ENCODE results near the gene ATOSA.

Gene ATOSA, protein sequence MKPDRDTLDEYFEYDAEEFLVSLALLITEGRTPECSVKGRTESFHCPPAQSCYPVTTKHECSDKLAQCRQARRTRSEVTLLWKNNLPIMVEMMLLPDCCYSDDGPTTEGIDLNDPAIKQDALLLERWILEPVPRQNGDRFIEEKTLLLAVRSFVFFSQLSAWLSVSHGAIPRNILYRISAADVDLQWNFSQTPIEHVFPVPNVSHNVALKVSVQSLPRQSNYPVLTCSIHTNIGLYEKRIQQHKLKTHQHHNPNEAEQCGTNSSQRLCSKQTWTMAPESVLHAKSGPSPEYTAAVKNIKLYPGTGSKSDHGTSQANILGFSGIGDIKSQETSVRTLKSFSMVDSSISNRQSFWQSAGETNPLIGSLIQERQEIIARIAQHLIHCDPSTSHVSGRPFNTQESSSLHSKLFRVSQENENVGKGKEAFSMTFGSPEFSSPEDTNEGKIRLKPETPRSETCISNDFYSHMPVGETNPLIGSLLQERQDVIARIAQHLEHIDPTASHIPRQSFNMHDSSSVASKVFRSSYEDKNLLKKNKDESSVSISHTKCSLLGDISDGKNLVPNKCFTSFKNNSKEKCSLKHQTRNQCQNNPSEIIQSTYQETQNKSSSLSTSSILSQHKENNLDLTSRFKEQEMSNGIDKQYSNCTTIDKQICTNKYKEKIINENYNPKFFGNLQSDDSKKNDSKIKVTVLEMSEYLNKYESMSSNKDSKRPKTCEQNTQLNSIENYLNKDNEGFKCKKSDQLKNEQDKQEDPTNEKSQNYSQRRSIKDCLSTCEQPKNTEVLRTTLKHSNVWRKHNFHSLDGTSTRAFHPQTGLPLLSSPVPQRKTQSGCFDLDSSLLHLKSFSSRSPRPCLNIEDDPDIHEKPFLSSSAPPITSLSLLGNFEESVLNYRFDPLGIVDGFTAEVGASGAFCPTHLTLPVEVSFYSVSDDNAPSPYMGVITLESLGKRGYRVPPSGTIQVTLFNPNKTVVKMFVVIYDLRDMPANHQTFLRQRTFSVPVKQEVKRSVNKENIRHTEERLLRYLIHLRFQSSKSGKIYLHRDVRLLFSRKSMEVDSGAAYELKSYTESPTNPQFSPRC

DNA sequence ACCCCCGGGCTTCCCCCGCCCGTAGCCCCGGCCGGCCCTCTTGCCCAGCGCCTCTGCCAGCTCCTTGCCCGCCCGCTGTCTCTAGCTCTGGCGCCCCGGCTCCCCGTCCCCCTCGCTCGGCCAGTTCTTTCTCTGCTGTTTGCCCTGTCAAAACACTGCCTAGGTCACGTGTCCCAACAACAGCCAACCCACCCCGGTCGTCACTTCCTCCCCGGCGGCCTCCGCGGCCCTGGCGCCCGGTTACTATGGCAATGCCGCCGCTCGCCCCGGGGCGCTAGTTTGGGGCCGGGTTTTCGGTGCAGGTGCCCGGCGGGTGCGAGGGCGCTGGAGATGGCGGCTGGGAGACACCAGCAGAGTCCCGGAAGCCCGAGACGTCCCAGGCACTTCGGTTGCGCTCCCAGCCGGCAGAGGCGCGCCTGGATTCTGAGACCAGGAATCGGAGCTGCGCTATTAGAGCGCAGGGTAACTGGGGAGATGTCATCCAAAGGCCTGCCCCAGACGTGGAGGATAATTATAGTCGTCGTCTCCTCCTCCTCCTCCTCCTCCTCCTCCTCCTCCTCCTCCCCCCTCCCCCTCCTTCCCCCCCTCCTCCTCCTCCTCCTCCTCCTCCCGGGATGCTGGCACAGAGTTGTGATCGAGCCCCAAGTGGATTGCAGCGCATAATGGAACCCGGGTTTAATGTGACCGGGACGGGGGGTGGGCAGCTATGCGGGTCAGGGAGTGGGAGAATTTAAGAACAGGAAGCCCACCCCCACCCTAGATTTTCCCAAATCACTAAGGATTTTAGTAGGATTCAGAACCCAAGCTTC is at the start of gene ATOSA:
Gene ATOSA (minus strand): TSS at position 157 of the 809 bp plus-strand sequence. CDS start 1,367 bp downstream, outside the sequence.
- DNase-seq (ENCODE audit: low read depth): peak; percentile 86

DNA sequence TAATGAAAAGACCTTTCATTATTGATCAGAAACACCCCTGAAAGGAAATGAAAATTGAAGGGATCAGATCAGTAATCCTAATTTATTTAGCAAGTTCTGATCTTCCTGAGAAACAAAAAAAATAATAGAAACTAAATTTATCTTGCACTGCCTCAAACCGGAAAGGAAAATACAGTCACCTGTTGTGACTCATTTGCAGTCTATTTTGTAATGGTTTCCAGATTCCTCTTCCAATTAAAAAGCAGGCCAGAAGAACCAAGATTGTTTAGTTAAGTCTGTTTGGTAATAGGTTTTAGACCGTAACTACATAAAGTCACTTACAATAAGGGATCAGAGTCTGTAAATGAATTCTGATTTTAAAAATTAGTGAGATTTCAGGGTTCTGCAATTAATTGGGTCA is 49.7 kb upstream of the ATOSA start:
- DNase-seq (ENCODE audit: low read depth): no peak

DNA sequence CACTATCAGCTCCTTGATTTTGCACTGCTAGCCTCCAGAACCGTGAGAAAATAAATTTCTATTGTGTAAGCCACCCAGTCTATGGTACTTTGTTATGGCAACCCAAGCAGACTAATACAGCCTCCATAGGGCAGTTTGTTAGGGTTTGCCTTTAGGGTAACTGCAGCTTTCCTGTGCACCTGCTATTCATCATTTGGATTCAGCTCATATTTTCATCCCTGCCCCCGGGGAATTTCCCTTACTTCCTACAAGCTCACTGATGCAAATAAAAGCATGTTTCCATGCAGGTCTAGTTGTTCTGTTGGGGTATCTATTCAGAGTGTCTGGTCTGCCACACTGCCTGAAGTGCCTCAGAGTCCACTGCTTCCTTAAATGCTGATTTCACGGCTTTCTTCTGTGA is 48.6 kb upstream of the ATOSA start:
- DNase-seq (ENCODE audit: low read depth): no peak

DNA sequence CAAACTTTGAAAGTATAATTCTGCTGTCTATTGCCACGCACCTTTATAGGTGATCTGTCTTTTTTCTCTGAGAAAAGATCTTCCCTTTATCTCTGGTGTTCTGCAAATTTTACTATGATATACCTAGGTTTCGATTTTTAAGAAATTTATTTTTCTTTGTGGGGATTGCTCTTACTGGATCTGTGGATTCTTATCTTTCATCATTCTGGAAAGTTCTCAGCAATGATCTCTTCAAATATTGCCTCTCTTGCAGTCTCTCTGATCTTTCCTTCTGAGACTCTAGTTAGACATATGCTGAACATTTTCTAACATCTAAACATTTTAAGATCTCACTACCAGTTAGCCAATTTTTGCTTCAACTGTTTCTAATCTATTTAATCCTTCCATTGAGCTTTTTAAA is 47.0 kb upstream of the ATOSA start:
- DNase-seq (ENCODE audit: low read depth): no peak

DNA sequence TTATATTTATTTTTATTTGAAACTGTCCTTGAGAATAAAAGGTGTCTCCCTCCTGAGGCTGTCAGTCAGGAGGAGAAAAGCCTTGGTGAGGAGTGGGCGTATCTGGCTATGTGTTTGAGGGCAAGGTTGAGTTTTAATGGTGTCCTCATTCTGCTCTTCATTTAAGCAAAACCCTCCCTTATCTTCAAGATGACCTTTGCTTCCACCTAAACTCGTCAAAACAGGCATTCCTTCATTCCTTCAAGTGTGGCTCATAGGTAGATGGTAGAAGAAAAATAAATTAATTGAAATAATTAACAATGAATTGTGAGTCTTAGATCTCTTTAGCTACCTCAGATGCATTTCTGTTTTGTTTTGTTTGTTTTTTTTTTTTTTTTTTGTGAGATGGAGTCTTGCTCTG is 39.4 kb upstream of the ATOSA start:
- no peak for DNase-seq (ENCODE audit: low read depth)

DNA sequence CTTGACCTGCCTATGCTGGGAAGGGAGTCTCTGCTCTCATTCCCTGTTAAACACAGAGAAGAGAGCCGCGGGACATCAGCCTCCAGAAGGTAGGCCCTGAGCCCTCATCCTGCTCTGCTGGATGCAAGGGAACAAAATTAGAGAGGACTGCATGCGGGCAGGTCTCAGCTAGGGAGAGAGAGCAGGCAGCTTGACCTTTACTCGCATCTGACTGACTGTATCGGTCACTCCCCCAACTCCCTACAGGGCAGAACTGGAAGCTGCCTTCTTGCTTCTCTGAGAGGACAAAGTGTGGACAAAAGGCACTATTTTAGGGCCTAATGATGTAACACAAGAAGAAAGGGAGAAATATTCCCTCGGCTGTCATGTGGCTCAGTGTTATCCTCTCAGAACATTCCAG is 38.7 kb upstream of the ATOSA start:
- DNase-seq (ENCODE audit: low read depth): no peak

DNA sequence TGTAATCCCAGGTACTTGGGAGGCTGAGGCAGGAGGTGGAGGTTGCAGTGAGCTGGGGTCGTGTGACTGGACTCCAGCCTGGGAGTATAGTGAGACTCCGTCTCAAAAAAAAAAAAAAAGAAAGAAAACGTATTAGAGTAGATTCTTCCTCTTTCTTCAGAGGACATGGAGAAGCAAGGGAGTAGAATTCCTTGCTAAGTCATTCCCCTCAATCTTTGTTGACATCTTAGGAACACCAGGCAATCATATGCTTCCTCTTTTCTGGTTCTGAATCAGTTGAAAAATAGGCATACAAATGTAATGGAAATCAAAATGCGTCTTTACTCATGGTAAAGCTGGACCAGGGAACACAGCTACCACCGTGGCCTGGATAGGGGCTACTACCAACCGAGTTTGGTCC is 38.3 kb upstream of the ATOSA start:
- no peak for DNase-seq (ENCODE audit: low read depth)

DNA sequence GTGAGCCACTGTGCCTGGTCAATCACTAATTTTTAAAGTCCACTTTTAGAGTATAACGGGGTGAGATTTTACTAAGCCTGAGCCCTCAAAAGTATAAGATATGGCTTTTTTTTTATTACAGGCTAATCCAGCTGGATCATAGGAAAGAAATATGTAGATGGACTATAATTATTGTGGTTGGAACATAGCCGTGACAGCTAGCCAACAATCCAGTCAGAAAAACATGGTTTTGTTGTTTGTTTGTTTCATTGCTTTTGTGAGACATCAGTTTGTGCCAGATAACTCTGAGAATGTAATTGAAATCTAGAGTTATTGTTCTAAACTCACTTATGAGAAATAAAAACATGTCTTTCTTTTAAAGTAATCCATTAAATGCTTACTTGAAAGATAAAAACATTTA is 37.3 kb upstream of the ATOSA start:
- no peak for DNase-seq (ENCODE audit: low read depth)

DNA sequence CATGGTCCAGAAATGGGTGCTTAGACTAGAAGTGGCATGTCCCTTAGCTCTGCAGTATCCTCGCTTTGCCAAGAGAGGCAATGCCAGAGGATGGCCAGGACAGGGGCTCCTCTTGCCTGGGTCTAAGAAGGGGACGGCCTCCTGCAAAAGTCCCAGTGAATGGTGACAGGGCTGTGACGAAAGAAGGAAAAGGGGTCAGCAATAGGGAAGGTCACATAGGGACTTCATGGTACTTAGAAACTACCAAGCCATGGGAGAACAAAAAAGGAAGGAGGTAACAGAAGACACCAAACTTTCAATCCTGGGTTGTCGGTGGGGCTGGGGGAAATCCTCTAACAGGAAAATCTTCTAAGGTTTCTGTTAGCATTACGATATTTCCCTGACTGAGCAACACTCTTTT is 36.2 kb upstream of the ATOSA start:
- DNase-seq (ENCODE audit: low read depth): no peak

DNA sequence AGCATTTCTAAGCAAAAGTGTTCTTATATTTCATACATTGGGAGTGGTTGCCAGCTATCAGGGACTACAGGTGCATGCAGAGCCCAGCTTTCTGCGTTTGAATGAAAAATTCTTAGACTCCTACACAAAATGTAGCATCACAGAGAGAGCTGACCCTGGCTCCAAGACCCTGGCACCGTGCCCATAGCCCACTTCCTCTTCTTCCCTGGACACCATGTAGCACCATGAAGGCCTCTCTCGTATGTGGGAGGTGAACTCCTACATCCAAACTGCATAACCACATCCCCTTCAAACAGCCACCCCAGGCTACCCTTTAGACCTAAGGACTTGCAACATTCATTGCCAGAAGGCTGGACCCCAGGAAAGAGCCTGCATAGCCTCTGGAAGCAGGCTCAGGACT is 35.8 kb upstream of the ATOSA start:
- no peak for DNase-seq (ENCODE audit: low read depth)

DNA sequence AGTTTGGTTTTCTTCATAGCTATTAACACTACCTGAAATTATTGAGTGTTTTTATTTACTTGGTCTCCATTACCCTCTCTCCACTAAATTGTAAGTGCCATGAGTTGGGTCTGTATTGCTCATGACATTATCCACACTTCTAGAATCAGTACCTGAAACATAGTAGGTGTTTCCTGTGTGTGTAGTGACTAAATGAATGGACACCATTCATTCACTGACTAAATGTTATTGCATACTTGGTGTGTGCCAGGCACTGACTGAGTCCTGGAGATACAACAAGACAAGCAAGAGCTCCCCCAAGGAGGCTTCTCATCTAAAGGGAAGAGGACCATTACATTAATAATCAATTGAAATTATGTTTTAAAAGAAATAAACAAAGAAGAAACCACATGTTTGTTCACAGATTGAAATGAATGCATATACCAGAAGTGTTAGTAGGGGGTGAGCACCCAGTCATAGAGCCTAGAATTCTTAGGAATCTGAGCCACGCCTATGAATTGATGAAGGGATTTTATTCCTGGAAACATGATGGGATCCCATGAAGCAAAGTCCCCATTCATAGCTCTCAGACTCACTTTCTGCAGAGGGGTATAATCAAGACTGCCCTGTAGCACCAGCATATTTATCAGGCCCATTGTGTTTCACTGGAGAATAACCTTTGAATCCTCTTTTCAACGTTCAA is 31.7 kb upstream of the ATOSA start:
- DNase-seq (ENCODE audit: low read depth): no peak

DNA sequence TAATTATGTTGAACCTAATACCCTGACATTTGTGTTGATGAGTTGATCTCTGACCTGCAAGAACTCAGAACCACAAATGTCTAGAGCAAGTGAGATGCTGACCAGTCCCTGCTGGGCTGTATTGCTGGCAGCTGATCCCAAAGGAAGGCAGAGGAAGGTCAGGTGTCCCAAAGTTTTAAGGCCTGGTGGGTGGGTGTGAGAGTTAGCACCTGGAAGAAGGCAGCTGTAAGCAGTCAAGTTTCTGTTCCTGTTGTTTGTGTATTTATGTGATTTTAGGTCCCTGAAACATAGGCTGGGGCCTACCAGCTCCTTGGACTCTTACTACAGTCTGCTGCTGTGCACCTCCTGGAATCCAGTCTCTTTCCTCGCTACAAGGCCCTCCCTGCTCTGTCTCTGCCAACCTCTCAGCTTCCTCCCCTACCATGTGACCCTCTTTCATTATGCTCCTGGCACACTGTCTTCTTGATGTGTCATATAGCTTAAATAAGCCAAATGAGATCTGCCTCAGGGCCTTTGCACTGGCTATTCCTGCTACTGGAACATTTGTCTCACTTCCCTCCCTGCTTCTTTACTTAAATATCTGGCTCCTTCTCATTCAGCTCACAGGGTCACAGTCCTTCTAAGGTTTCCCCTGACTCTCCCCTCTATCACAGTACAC is 31.0 kb upstream of the ATOSA start:
- DNase-seq (ENCODE audit: low read depth): no peak

DNA sequence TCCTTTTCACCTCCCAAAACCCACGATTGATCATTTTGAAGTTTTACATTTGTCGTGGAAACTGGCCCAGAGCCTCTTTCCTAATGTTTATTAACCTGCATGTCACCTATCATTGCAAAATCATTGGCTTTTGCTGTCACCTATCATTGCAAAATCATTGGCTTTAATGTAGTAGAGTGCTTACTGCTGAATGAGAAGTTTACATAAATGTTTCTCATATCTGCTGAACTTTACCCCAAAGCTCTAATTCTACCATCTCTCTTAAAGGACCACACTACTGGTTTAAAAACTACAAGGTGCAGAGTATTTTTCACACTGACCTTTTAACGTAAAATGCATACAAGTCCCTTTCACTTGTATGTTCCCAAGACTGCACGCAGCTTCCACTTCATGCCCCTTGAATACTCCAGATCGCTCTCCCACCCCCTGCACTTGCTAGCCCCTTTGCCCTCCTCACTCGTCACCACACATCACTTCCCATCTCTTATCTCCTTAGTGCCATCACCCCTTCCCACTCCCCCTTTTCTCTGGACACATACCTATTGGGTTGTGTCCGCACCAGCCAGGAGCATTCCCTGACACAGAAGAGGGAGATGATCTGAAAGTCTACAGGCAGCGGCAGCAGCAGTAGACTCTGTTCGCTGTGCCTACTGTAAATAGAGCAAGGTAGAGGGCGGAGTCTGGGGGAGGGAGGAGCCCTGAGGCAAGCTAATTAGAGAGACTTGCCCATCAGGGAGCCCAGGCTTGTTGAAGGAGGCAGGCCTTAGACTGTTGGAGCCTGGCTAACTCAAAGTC is 30.2 kb upstream of the ATOSA start:
- DNase-seq (ENCODE audit: low read depth): no peak

DNA sequence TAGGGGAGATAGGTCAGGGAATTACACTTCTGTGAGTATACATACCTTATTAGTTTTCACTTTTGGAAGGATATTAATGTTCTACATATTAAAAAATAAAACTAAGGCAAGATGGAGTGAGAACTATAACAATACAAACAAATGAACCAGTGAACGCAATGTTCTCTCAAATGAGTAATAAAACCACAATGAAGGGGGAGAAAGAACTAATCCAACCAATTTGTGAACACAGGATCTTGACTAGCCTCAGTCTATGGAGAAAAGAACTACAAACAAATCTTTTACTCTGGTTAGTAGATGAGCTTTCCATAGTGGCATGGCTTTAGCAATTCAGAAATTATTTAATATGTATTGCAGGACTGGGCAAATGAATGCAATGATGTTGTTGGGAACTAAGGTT is 26.9 kb upstream of the ATOSA start:
- no peak for DNase-seq (ENCODE audit: low read depth)

DNA sequence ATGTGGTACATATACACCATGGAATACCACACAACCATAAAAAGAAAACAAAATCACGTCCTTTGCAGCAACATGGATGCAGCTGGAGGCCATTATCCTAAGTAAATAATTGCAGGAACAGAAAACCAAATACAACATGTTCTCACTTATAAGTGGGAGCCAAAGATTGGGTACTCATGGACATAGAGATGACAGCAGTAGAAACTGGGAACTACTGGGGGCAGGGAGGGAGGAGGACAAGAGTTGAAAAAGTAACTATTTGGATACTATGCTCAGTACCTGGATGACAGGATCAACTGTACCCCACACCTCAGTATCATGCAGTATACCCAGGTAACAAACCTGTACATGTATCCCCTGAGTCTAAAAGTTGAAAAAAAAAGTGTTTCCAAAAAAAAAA is 23.2 kb upstream of the ATOSA start:
- no peak for DNase-seq (ENCODE audit: low read depth)

DNA sequence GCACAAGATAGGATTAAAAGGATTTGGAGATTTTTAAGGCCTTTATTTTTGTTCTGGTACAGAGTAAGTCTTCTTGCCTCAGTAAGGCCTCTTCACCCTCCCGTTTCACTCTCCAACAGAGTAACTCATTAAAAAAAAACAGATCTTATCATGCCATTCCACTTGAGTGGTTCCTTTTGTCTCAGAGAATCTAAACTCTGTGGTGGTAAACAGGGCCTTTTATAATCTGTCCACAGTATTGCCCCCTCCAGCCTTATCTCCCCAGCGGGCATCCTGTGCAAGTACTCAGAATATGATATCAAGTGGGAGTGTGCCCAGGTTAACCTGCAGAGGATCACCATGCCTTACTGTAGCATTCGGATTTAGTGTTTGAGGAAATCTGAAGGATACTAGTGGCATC is 20.3 kb upstream of the ATOSA start:
- DNase-seq (ENCODE audit: low read depth): no peak

DNA sequence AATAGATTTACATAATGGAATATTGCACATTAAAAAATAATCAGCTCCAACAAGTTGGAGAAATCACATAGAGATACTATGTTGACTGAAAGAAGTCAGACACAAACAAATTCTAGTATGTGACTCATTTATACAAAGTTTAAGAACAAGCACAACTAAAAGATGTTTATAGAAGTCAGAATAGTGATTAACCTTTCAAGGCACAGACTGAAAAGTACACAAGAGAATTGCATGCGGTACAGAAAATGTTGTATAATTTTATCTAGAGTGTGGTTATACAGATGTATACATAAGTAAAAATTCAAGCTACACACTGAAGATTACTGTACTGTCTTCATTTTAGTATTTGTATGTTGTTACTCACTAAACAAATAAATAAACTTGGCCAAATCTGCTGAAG is 19.3 kb upstream of the ATOSA start:
- no peak for DNase-seq (ENCODE audit: low read depth)

DNA sequence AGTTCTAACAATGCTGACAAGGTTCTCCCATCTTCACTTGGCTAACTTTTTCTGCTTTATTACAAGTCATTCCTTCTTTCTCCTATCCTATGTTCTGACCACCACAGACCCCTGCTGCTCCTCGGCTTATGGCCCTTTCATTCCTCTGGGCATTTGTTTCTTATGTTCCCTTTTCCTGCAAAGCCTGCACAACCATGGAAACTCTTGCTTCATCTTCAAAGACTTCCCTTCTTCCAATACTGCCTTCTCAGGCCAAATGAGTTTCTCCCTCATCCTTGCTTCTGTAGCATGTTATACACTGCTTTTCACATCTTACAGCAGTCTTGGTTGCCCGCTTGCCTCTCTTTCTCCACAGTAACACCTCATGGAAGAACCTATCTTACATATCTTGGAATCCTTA is 17.9 kb upstream of the ATOSA start:
- no peak for DNase-seq (ENCODE audit: low read depth)

DNA sequence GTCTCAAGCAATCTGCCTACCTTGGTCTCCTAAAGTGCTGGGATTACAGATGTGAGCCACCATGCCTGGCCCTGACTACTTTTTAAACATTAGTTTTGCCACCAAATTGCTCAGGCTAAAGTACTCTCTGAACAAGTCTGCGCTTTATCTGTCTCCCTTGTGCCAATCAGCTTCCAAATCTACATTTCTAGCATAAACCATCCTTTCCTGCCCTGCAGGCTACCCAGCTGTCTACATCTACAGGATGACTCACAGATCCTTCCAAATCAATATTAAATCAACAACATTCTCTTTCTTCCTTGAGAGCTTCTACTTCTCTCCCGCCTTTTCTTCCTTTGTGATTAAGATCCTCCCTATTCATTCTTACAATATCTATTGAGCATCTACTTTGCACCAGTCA is 16.0 kb upstream of the ATOSA start:
- no peak for DNase-seq (ENCODE audit: low read depth)

DNA sequence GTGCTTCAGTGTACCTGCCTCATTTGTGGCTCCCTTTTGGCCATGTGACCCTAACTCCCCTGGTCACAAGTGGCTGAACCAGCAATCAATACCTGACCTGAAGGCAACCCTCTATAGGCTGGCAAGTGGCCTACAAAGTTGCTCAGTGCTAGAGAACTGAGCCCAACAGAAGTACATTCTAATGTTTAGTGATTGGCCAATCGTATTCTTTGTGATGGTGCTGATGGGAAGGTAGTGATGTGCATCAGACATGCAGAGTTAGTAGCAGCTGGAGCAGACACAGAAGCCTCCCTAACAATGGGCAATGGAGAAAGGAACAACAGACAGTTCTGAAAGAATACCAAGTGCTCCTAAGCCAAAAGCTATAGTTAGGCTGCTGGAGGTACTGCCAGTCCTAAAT is 10.4 kb upstream of the ATOSA start:
- DNase-seq (ENCODE audit: low read depth): no peak
